ENCODE results near the gene ALPP. TPM values are rescaled to one million over a fixed set of nuclear protein-coding genes. Genes with fewer than 3 reads are reported as not detected.

The ALPP gene
- total RNA-seq, 3 donors from 2014 or later: not detected

DNA sequence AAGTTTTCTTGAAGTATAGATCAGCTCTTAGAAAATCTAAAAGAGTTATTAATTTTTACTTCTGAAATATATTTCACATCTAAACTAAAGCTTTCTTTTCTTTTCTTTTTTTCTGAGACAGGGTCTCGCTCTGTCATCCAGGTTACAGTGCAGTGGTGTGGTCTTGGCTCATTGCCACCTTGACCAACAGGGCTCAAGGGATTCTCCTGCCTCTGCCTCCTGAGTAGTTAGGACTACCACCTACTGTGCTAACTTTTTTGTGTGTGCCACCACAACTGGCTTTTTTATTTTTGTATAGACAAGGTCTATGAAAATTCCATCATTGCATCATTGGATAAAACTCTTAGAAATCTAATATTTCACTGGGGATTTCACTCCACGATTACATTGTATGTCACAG, 18.1 kb downstream of the ALPP start:
- Histone ChIP-seq H3K4me1 (no peaks in the 10 kb centered on the region), H3K27me3 (peaks cover 0 to 6% of the 10 kb centered on the region in 2 donors), H3K36me3 (no peaks in the 10 kb centered on the region), H3K9me3 (no peaks in the 10 kb centered on the region), H3K27ac (no peak overlapping the region), H3K4me3 (no peak overlapping the region)
- TF ChIP-seq POLR2AphosphoS5 (IDR thresholded peaks at IDR 0.05): no peak
- no peak for TF ChIP-seq POLR2A (IDR thresholded peaks at IDR 0.05)
- TF ChIP-seq, protein P1, sequence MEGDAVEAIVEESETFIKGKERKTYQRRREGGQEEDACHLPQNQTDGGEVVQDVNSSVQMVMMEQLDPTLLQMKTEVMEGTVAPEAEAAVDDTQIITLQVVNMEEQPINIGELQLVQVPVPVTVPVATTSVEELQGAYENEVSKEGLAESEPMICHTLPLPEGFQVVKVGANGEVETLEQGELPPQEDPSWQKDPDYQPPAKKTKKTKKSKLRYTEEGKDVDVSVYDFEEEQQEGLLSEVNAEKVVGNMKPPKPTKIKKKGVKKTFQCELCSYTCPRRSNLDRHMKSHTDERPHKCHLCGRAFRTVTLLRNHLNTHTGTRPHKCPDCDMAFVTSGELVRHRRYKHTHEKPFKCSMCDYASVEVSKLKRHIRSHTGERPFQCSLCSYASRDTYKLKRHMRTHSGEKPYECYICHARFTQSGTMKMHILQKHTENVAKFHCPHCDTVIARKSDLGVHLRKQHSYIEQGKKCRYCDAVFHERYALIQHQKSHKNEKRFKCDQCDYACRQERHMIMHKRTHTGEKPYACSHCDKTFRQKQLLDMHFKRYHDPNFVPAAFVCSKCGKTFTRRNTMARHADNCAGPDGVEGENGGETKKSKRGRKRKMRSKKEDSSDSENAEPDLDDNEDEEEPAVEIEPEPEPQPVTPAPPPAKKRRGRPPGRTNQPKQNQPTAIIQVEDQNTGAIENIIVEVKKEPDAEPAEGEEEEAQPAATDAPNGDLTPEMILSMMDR (IDR thresholded peaks at IDR 0.05): no peak
- no peak for DNase-seq (ENCODE audit: low spot score in 2 of 2)
- intact Hi-C loops (cut with DNase I; ENCODE audit: low total_unique reads): no loop called here

DNA sequence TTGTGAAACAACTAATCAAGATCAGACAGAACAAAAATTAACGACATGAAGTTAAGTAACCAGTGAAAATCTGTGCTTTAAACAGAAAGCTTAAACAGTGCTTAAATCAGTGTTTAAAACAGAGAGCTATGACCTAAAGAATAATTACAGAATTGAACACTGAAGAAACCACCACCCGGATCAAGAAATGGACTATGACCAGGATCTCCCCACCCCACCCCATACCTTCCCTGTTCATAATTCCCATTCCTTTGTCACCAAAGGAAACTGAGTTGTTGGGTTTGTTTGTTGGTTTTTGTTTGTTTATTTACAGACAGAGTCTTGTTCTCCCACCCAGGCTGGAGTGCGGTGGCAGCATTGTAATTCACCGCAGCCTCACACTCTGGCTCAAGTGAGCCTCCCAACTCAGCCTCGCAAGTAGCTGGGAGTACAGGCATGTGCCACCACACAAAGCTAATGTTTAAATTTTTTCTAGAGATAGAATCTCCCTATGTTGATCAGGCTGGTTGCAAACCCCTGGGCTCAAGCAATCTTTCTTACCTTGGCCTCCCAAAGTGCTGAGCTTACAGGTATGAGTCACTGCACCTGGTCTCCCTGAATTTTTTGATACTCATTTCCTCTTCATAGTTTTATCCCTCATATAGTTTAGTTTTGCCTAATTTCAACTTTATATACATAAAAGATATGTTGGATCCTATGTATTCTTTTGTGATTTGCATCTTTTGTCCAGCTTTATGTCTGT, 19.9 kb downstream of the ALPP start:
- TF ChIP-seq, protein P1 (IDR thresholded peaks at IDR 0.05): no peak
- TF ChIP-seq POLR2AphosphoS5 (IDR thresholded peaks at IDR 0.05) (no peak), POLR2A (IDR thresholded peaks at IDR 0.05) (no peak)
- no peak overlapping the region for H3K27ac ChIP-seq
- H3K36me3 ChIP-seq: no peaks in the 10 kb centered on the region
- intact Hi-C loops (cut with DNase I; ENCODE audit: low total_unique reads): no loop called here
- no peaks in the 10 kb centered on the region for H3K4me1 ChIP-seq
- no peak overlapping the region for H3K4me3 ChIP-seq
- no peak for DNase-seq (ENCODE audit: low spot score in 2 of 2)
- peaks cover 0 to 6% of the 10 kb centered on the region in 2 donors for H3K27me3 ChIP-seq
- H3K9me3 ChIP-seq: no peaks in the 10 kb centered on the region

DNA sequence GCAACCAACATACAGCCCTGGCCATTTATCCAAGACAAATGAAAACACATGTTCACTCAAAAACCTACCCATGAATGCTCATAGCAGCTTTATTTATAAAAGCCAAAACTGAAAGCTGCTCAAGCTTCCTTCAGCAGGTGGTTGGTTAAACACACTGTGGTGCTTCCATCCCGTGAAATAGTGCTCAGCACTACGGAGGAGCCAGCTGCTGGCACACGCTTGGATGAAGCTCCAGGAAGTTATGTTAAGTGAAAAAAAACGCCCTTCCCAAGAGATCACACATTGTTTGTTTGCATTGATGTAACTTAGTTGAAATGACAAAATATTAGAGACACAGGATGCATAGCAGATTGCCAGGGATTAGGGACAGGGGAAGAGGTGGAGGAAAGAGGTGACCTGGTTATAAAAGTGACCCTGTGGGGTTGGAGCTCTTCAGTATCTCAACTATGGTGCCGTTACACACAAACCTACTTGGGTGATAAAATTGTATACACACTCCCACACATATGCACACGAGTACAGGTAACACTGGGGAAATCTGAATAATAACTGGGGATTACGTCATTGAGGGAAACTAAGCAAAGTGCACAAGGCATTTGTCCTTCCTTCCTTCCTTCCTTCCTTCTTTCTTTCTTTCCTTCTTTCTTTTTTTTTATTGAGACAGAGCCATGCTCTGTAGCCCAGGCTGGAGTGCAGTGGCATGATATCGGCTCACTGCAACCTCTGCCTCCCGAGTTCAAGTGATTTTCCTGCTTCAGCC, 21.9 kb downstream of the ALPP start:
- H3K36me3 ChIP-seq: no peaks in the 10 kb centered on the region
- no peak overlapping the region for H3K27ac ChIP-seq
- H3K9me3 ChIP-seq: no peaks in the 10 kb centered on the region
- no peak for TF ChIP-seq POLR2A (IDR thresholded peaks at IDR 0.05)
- TF ChIP-seq POLR2AphosphoS5 (IDR thresholded peaks at IDR 0.05): no peak
- TF ChIP-seq, protein P1 (IDR thresholded peaks at IDR 0.05): no peak
- intact Hi-C loops (cut with DNase I; ENCODE audit: low total_unique reads): no loop called here
- peak in 1 of 2 donors; percentile 25 for DNase-seq (ENCODE audit: low spot score in 2 of 2)
- peaks cover 0 to 6% of the 10 kb centered on the region in 2 donors for H3K27me3 ChIP-seq
- H3K4me3 ChIP-seq: no peak overlapping the region
- no peaks in the 10 kb centered on the region for H3K4me1 ChIP-seq

DNA sequence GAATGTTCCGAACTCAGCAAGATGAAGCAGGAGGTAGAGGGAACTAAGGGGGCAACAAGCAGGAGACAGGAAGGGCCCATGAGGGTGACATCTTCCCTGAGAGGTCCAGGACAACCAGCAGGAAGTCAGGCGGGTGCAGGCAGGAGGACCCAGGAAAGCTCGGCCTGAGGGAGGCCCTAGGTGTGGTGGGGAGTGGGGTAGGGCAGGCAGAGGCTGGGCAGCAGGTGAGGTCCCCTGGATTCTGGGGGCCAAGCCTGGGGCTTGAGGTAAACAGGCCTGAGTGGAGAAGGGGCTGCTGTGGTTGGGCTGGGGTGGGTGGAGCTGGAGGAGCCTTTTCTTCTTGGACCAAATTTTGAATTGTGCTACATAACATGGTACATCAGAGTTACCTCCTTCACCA, 24.0 kb downstream of the ALPP start:
- Histone ChIP-seq H3K36me3 (no peaks in the 10 kb centered on the region), H3K9me3 (no peaks in the 10 kb centered on the region), H3K27ac (no peak overlapping the region), H3K27me3 (peaks cover 0 to 6% of the 10 kb centered on the region in 2 donors), H3K4me1 (no peaks in the 10 kb centered on the region), H3K4me3 (no peak overlapping the region)
- intact Hi-C loops (cut with DNase I; ENCODE audit: low total_unique reads): no loop called here
- TF ChIP-seq POLR2AphosphoS5 (IDR thresholded peaks at IDR 0.05) (no peak), POLR2A (IDR thresholded peaks at IDR 0.05) (no peak)
- TF ChIP-seq, protein P1 (IDR thresholded peaks at IDR 0.05): no peak
- DNase-seq (ENCODE audit: low spot score in 2 of 2): no peak

DNA sequence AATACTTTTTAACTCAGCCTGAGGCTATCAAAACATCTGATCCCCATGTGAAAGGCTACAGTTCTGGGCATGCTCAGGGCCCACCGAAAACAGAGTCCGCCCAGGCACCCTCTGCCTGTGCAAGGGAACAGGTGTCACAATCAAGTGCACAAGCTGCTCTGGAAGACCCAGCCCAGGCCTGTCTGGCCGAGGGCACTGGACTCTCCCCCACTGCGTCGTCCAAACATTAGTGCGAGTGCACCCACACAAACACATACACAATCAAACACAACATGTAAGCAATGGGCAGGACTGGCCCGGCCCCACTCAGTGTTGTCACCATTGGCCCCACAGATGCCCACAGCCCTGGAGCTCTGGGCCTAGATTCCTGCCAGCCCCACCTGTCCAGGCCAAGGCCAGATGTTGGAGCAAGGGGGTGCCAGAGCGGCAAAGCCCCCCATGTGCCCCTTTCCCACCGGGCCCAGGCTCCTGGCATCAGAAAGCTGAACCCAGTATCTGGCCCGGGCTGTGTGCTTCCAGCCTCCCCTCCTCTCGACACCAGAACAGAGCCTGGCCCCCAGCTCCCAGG, 27.5 kb downstream of the ALPP start:
- Histone ChIP-seq H3K36me3 (no peaks in the 10 kb centered on the region), H3K27ac (no peak overlapping the region), H3K4me1 (no peaks in the 10 kb centered on the region), H3K4me3 (no peak overlapping the region), H3K9me3 (no peaks in the 10 kb centered on the region), H3K27me3 (peaks cover 0 to 16% of the 10 kb centered on the region in 2 donors)
- TF ChIP-seq, protein P1 (IDR thresholded peaks at IDR 0.05): no peak
- TF ChIP-seq POLR2A (IDR thresholded peaks at IDR 0.05) (no peak), POLR2AphosphoS5 (IDR thresholded peaks at IDR 0.05) (no peak)
- no peak for DNase-seq (ENCODE audit: low spot score in 2 of 2)
- intact Hi-C loops (cut with DNase I; ENCODE audit: low total_unique reads): no loop called here

Data from breast epithelium (tissue), 4 donors.